HEK293 (cell line): ENCODE measurements around the gene CBX2.

Experiments
- CTCF ChIA-PET: fragments of 350-600 bp; formaldehyde crosslinking; extraction: SDS; loops from one replicate; lab custom pipeline; 2021; ENCODE audit warnings: antibody characterized with exemption; lab: Yijun Ruan, JAX
- POLR2A ChIA-PET: fragments of 300-600 bp; formaldehyde crosslinking; extraction: SDS; loops from one replicate; lab custom pipeline; 2020; ENCODE audit warnings: antibody characterized with exemption, inconsistent platforms; lab: Yijun Ruan, JAX
- H3K27ac ChIP-seq: fragments of 200-500 bp; sonication (Bioruptor generic); 2 replicates; pipeline ENCODE4 v1.5.1; 2014; ENCODE audit warnings: low read depth, low read length, control low read depth, inconsistent platforms; ENCODE audit errors: extremely low read depth
- H3K36me3 ChIP-seq, 2 experiments: fragments of 200-500 bp in 1 of 2; sonication (Bioruptor generic) in 1 of 2; 1 replicate in 1 of 2; 2 replicates in 1 of 2; pipeline ENCODE4 v1.5.1; 2014 to 2017; ENCODE audit warnings: inconsistent platforms in 2 of 2, low read length in 2 of 2; ENCODE audit not compliant: control insufficient read depth in 2 of 2, insufficient read depth in 1 of 2
- H3K4me1 ChIP-seq: fragments of 200-500 bp; sonication (Bioruptor generic); 2 replicates; pipeline ENCODE4 v1.5.1; 2014; ENCODE audit warnings: mild to moderate bottlenecking, low read length, inconsistent platforms; ENCODE audit not compliant: control insufficient read depth, insufficient read depth
- H3K4me3 ChIP-seq: 2 replicates; pipeline ENCODE4 v1.5.1; 2011; ENCODE audit warnings: low read depth, mild to moderate bottlenecking, control low read depth, low read length, moderate library complexity
- H3K9me3 ChIP-seq: fragments of 200-500 bp; sonication (Bioruptor generic); 2 replicates; pipeline ENCODE4 v1.5.1; 2014; ENCODE audit warnings: low read depth, low read length, inconsistent platforms; ENCODE audit not compliant: control insufficient read depth, insufficient read depth
- BCL11B ChIP-seq: fragments of 450-650 bp; formaldehyde crosslinking; IDR thresholded peaks from 2 replicates; pipeline ENCODE4 v1.5.1; 2016; ENCODE audit warnings: low read depth, missing biosample characterization, missing genetic modification characterization
- IKZF3 ChIP-seq: fragments of 450-650 bp; IDR thresholded peaks from 2 replicates; pipeline ENCODE4 v1.5.0; 2018; ENCODE audit warnings: missing biosample characterization, mild to moderate bottlenecking, missing genetic modification characterization, moderate library complexity
- MZF1 ChIP-seq: fragments of 450-650 bp; formaldehyde crosslinking; IDR thresholded peaks from 2 replicates; pipeline ENCODE4 v1.5.1; 2017; ENCODE audit warnings: missing biosample characterization, missing genetic modification characterization, borderline replicate concordance
- YY2 ChIP-seq: fragments of 450-650 bp; formaldehyde crosslinking; IDR thresholded peaks from 2 replicates; pipeline ENCODE4 v1.5.1; 2016; ENCODE audit warnings: missing biosample characterization, missing genetic modification characterization
- ZBTB8A ChIP-seq: fragments of 450-650 bp; formaldehyde crosslinking; IDR thresholded peaks from 2 replicates; pipeline ENCODE4 v1.5.1; 2016; ENCODE audit warnings: missing biosample characterization, missing genetic modification characterization
- ZFHX2 ChIP-seq: fragments of 450-650 bp; formaldehyde crosslinking; conservative IDR thresholded peaks from 2 replicates; pipeline ENCODE4 v1.5.1; 2016; ENCODE audit warnings: missing biosample characterization, missing genetic modification characterization
- ZFP41 ChIP-seq: fragments of 450-650 bp; formaldehyde crosslinking; IDR thresholded peaks from 2 replicates; pipeline ENCODE4 v1.5.1; 2016; ENCODE audit warnings: missing biosample characterization, missing genetic modification characterization, borderline replicate concordance
- ZNF132 ChIP-seq: fragments of 450-650 bp; formaldehyde crosslinking; IDR thresholded peaks from 2 replicates; pipeline ENCODE4 v1.5.1; 2017; ENCODE audit warnings: missing biosample characterization, missing genetic modification characterization, borderline replicate concordance
- ZNF133 ChIP-seq: fragments of 450-650 bp; formaldehyde crosslinking; IDR thresholded peaks from 2 replicates; pipeline ENCODE4 v1.5.1; 2016; ENCODE audit warnings: missing biosample characterization, missing genetic modification characterization
- ZNF202 ChIP-seq: fragments of 450-650 bp; formaldehyde crosslinking; IDR thresholded peaks from 2 replicates; pipeline ENCODE4 v1.5.1; 2016; ENCODE audit warnings: missing biosample characterization, missing genetic modification characterization, borderline replicate concordance
- ZNF221 ChIP-seq: fragments of 450-650 bp; formaldehyde crosslinking; IDR thresholded peaks from 2 replicates; pipeline ENCODE4 v1.5.1; 2017; ENCODE audit warnings: missing biosample characterization, missing genetic modification characterization, borderline replicate concordance
- ZNF292 ChIP-seq: fragments of 450-650 bp; formaldehyde crosslinking; IDR thresholded peaks from 2 replicates; pipeline ENCODE4 v1.5.1; 2016; ENCODE audit warnings: low read depth, missing biosample characterization, missing genetic modification characterization, borderline replicate concordance
- ZNF423 ChIP-seq: fragments of 450-650 bp; formaldehyde crosslinking; IDR thresholded peaks from 2 replicates; pipeline ENCODE4 v1.5.1; 2016; ENCODE audit warnings: missing biosample characterization, missing genetic modification characterization
- ZNF571 ChIP-seq: fragments of 450-650 bp; formaldehyde crosslinking; IDR thresholded peaks from 2 replicates; pipeline ENCODE4 v1.5.0; 2017; ENCODE audit warnings: missing biosample characterization, missing genetic modification characterization
- ZNF623 ChIP-seq: fragments of 450-650 bp; formaldehyde crosslinking; IDR thresholded peaks from 2 replicates; pipeline ENCODE4 v1.5.1; 2016; ENCODE audit warnings: missing biosample characterization, missing genetic modification characterization
- ZNF664 ChIP-seq: fragments of 450-650 bp; formaldehyde crosslinking; IDR thresholded peaks from 2 replicates; pipeline ENCODE4 v1.5.1; 2016; ENCODE audit warnings: missing biosample characterization, missing genetic modification characterization
- ZNF677 ChIP-seq: fragments of 450-650 bp; IDR thresholded peaks from 2 replicates; pipeline ENCODE4 v1.5.0; 2018; ENCODE audit warnings: missing biosample characterization, mild to moderate bottlenecking, missing genetic modification characterization, moderate library complexity
- ZNF707 ChIP-seq: fragments of 450-650 bp; formaldehyde crosslinking; IDR thresholded peaks from 2 replicates; pipeline ENCODE4 v1.5.1; 2016; ENCODE audit warnings: missing biosample characterization, missing genetic modification characterization
- ZNF747 ChIP-seq: fragments of 450-650 bp; formaldehyde crosslinking; IDR thresholded peaks from 2 replicates; pipeline ENCODE4 v1.5.1; 2016; ENCODE audit warnings: missing biosample characterization, missing genetic modification characterization
- ZNF777 ChIP-seq: fragments of 450-650 bp; formaldehyde crosslinking; IDR thresholded peaks from 2 replicates; pipeline ENCODE4 v1.5.1; 2017; ENCODE audit warnings: missing biosample characterization, missing genetic modification characterization, borderline replicate concordance
- ZSCAN16 ChIP-seq: fragments of 450-650 bp; formaldehyde crosslinking; IDR thresholded peaks from 2 replicates; pipeline ENCODE4 v1.5.1; 2016; ENCODE audit warnings: missing biosample characterization, missing genetic modification characterization
- TF ChIP-seq, protein P1 (sequence below): fragments of 450-650 bp; formaldehyde crosslinking; IDR thresholded peaks from 2 replicates; pipeline ENCODE4 v1.5.1; 2016; ENCODE audit warnings: missing biosample characterization, missing genetic modification characterization
- TF ChIP-seq, protein P2 (sequence below): fragments of 450-650 bp; formaldehyde crosslinking; IDR thresholded peaks from 2 replicates; pipeline ENCODE4 v1.5.1; 2017; ENCODE audit warnings: missing biosample characterization, missing genetic modification characterization
- TF ChIP-seq, protein P3 (sequence below): fragments of 450-650 bp; formaldehyde crosslinking; IDR thresholded peaks from 2 replicates; pipeline ENCODE4 v1.5.1; 2016; ENCODE audit warnings: missing biosample characterization, missing genetic modification characterization
- TF ChIP-seq, protein P4 (sequence below): fragments of 450-650 bp; formaldehyde crosslinking; IDR thresholded peaks from 2 replicates; pipeline ENCODE4 v1.5.1; 2016; ENCODE audit warnings: missing biosample characterization, missing genetic modification characterization
- TF ChIP-seq, protein P5 (sequence below): fragments of 450-650 bp; formaldehyde crosslinking; conservative IDR thresholded peaks from 2 replicates; pipeline ENCODE4 v1.5.1; 2016; ENCODE audit warnings: low read depth, missing biosample characterization, missing genetic modification characterization

CBX2 gene

DNA sequence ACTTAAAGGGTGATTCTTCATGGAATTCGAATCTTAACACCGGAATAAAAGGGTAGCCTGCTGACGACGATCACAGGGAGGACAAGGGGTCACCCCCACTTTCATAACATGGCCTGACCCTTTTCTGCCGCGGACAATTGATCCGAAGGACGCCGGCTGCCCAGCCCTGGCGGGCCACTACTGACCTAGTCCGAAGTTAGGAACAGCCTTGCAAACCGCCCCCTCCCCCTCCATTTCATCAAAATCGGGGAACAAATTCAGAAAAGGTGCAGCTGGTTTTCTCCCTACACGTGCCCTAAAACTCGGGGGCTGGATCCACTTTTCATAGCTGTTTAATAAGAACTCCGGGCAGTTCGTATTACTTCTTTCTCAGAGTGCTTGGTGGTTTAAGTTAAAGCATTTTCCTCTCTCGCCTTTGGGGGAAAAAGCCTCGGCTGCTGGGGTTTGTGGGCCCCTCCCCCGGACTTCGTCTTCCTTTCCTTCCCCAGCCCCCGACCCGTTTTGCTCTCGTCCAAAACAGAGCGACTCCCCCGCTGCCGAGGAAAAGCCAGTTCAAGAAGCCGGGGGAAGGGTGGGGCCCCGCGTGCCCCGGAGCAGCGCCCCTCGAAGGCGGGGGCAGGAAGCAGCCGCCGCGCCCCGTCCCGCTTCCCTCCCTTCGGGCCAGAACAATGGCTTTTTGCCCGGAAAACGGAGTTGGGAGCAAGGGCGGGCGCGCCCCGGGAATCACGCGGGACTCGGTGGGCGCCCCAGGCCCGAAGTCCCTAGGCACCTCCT, 641 bp upstream of the CBX2 start:
- CTCF ChIA-PET = interaction anchor here (0.7 to 3.6 kb wide), 12 partner anchors 10 to 303 kb away, joined by 3 to 31 read pairs (median 5); no protein-coding TSS in a partner anchor
- Histone ChIP-seq H3K36me3 (peaks cover 9 to 30% of the 10 kb centered on the region in 2 experiments; a peak in 2 of 3 replicates), H3K4me1 (peaks cover 21% of the 10 kb centered on the region), H3K4me3 (peak overlapping the region; percentile 46), H3K9me3 (no peaks in the 10 kb centered on the region), H3K27ac (peak overlapping the region; percentile 78)
- POLR2A ChIA-PET = interaction anchor here (1.1 to 2.7 kb wide), 3 partner anchors 15 to 20 kb away, joined by 3 to 17 read pairs (median 8); partner anchors contain the start of gene CBX8
- TF ChIP-seq ZNF423 (tag by site-specific recombination) = peak; percentile 84; the same call in 1 of the 2 replicates
- no peak for TF ChIP-seq ZNF202 (tag by site-specific recombination)
- TF ChIP-seq ZNF133 = no peak
- TF ChIP-seq ZNF664 (tag by site-specific recombination) = no peak
- TF ChIP-seq, protein P1, sequence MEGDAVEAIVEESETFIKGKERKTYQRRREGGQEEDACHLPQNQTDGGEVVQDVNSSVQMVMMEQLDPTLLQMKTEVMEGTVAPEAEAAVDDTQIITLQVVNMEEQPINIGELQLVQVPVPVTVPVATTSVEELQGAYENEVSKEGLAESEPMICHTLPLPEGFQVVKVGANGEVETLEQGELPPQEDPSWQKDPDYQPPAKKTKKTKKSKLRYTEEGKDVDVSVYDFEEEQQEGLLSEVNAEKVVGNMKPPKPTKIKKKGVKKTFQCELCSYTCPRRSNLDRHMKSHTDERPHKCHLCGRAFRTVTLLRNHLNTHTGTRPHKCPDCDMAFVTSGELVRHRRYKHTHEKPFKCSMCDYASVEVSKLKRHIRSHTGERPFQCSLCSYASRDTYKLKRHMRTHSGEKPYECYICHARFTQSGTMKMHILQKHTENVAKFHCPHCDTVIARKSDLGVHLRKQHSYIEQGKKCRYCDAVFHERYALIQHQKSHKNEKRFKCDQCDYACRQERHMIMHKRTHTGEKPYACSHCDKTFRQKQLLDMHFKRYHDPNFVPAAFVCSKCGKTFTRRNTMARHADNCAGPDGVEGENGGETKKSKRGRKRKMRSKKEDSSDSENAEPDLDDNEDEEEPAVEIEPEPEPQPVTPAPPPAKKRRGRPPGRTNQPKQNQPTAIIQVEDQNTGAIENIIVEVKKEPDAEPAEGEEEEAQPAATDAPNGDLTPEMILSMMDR = peak; percentile 95
- no peak for TF ChIP-seq ZNF747 (tag by site-specific recombination)
- TF ChIP-seq ZFP41 (tag by site-specific recombination) = no peak
- TF ChIP-seq IKZF3 (tag by site-specific recombination) = peak; percentile 61; the same call in 1 of the 2 replicates
- TF ChIP-seq, protein P2, sequence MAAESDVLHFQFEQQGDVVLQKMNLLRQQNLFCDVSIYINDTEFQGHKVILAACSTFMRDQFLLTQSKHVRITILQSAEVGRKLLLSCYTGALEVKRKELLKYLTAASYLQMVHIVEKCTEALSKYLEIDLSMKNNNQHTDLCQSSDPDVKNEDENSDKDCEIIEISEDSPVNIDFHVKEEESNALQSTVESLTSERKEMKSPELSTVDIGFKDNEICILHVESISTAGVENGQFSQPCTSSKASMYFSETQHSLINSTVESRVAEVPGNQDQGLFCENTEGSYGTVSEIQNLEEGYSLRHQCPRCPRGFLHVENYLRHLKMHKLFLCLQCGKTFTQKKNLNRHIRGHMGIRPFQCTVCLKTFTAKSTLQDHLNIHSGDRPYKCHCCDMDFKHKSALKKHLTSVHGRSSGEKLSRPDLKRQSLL (tag by site-specific recombination) = no peak
- no peak for TF ChIP-seq MZF1 (tag by site-specific recombination)
- TF ChIP-seq YY2 (tag by site-specific recombination) = no peak
- peak; percentile 84 for TF ChIP-seq ZFHX2
- TF ChIP-seq, protein P3, sequence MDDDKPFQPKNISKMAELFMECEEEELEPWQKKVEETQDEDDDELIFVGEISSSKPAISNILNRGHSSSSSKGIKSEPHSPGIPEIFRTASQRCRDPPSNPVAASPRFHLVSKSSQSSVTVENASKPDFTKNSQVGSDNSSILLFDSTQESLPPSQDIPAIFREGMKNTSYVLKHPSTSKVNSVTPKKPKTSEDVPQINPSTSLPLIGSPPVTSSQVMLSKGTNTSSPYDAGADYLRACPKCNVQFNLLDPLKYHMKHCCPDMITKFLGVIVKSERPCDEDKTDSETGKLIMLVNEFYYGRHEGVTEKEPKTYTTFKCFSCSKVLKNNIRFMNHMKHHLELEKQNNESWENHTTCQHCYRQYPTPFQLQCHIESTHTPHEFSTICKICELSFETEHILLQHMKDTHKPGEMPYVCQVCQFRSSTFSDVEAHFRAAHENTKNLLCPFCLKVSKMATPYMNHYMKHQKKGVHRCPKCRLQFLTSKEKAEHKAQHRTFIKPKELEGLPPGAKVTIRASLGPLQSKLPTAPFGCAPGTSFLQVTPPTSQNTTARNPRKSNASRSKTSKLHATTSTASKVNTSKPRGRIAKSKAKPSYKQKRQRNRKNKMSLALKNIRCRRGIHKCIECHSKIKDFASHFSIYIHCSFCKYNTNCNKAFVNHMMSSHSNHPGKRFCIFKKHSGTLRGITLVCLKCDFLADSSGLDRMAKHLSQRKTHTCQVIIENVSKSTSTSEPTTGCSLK (tag by site-specific recombination) = no peak
- no peak for TF ChIP-seq ZNF571 (tag by site-specific recombination)
- TF ChIP-seq, protein P4, sequence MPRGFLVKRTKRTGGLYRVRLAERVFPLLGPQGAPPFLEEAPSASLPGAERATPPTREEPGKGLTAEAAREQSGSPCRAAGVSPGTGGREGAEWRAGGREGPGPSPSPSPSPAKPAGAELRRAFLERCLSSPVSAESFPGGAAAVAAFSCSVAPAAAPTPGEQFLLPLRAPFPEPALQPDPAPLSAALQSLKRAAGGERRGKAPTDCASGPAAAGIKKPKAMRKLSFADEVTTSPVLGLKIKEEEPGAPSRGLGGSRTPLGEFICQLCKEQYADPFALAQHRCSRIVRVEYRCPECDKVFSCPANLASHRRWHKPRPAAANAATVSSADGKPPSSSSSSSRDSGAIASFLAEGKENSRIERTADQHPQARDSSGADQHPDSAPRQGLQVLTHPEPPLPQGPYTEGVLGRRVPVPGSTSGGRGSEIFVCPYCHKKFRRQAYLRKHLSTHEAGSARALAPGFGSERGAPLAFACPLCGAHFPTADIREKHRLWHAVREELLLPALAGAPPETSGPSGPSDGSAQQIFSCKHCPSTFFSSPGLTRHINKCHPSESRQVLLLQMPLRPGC (tag by site-specific recombination) = no peak
- TF ChIP-seq ZNF221 (tag by site-specific recombination) = no peak
- TF ChIP-seq ZNF707 (tag by site-specific recombination) = no peak
- no peak for TF ChIP-seq ZSCAN16 (tag by site-specific recombination)
- TF ChIP-seq, protein P5, sequence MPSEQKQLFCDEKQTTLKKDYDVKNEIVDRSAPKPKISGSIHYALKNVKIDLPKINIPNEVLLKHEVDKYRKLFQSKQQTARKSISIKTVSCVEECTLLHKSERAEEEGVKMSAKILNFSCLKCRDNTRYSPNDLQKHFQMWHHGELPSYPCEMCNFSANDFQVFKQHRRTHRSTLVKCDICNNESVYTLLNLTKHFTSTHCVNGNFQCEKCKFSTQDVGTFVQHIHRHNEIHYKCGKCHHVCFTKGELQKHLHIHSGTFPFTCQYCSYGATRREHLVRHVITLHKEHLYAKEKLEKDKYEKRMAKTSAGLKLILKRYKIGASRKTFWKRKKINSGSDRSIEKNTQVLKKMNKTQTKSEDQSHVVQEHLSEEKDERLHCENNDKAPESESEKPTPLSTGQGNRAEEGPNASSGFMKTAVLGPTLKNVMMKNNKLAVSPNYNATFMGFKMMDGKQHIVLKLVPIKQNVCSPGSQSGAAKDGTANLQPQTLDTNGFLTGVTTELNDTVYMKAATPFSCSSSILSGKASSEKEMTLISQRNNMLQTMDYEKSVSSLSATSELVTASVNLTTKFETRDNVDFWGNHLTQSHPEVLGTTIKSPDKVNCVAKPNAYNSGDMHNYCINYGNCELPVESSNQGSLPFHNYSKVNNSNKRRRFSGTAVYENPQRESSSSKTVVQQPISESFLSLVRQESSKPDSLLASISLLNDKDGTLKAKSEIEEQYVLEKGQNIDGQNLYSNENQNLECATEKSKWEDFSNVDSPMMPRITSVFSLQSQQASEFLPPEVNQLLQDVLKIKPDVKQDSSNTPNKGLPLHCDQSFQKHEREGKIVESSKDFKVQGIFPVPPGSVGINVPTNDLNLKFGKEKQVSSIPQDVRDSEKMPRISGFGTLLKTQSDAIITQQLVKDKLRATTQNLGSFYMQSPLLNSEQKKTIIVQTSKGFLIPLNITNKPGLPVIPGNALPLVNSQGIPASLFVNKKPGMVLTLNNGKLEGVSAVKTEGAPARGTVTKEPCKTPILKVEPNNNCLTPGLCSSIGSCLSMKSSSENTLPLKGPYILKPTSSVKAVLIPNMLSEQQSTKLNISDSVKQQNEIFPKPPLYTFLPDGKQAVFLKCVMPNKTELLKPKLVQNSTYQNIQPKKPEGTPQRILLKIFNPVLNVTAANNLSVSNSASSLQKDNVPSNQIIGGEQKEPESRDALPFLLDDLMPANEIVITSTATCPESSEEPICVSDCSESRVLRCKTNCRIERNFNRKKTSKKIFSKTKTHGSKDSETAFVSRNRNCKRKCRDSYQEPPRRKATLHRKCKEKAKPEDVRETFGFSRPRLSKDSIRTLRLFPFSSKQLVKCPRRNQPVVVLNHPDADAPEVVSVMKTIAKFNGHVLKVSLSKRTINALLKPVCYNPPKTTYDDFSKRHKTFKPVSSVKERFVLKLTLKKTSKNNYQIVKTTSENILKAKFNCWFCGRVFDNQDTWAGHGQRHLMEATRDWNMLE (tag by site-specific recombination) = no peak
- TF ChIP-seq BCL11B (tag by site-specific recombination) = no peak
- peak; percentile 96 for TF ChIP-seq ZBTB8A (tag by site-specific recombination)
- no peak for TF ChIP-seq ZNF132 (tag by site-specific recombination)
- TF ChIP-seq ZNF677 (tag by site-specific recombination) = no peak
- no peak for TF ChIP-seq ZNF623
- no peak for TF ChIP-seq ZNF777
- no peak for TF ChIP-seq ZNF292 (tag by site-specific recombination)
